ENCODE data around the gene IKZF5. TPM values are rescaled to one million over a fixed set of nuclear protein-coding genes. Genes with fewer than 3 reads are reported as not detected.
A peak's percentile ranks its signal among the peaks of the same experiment; 100 is the strongest.

The IKZF5 gene, protein sequence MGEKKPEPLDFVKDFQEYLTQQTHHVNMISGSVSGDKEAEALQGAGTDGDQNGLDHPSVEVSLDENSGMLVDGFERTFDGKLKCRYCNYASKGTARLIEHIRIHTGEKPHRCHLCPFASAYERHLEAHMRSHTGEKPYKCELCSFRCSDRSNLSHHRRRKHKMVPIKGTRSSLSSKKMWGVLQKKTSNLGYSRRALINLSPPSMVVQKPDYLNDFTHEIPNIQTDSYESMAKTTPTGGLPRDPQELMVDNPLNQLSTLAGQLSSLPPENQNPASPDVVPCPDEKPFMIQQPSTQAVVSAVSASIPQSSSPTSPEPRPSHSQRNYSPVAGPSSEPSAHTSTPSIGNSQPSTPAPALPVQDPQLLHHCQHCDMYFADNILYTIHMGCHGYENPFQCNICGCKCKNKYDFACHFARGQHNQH
- 3.1 and 9.0 TPM in 2 replicates for total RNA-seq

DNA sequence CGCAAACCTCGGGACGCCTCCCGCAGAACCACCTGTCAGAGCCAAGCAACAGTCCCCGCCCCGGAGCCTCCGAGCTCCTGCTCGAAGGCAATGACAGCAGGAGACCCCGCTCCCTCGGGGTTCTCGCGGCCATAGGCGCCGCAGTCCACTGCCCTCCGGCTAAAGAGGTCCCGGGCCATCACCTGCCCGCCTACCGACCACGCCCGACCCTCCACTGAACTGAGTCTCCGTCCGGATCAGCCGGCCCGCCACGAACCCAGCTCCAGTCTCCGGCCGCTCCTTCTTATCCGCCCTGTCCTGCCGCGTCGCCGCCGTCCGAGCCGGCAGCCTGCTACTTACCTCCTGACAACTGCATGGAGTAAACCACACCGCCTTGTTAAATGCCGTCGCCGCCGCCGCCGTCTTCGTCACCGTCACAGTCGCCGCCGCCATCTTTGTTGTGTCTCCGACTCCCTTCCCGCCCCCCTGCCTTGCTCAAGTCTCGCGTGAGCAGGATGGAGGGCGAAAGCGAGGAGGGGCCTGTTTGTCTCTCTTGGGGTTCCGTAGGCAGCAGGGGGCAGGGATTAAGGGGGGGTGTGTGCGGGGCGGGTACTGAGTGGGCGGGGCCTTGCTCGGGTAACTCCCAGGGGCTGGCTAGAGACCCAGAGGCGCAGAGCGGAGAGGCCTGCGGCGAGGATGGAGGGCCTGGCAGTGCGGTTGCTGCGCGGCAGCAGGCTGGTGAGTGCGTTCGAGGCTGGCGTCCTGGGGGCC, at the start of gene IKZF5, which contains the start of gene ACADSB:
Gene IKZF5, minus strand, starts transcription at position 441 of the 750 bp plus-strand sequence. CDS start 10,170 bp downstream, outside the sequence.
Gene ACADSB, plus strand, starts transcription at position 652 of the 750 bp plus-strand sequence. Its CDS starts 24 bp downstream, at position 676.
- peak; percentile 75 for DNase-seq (ENCODE audit: extremely low read depth, low read depth, low spot score)

- DNase-seq (ENCODE audit: extremely low read depth, low read depth, low spot score) = no peak
These were observed 49.4 kb upstream of the IKZF5 start for GRCh38 chr10:123057968-123058367.

- DNase-seq (ENCODE audit: extremely low read depth, low read depth, low spot score) = no peak
These were observed 37.6 kb upstream of the IKZF5 start for GRCh38 chr10:123045961-123046731.

DNA sequence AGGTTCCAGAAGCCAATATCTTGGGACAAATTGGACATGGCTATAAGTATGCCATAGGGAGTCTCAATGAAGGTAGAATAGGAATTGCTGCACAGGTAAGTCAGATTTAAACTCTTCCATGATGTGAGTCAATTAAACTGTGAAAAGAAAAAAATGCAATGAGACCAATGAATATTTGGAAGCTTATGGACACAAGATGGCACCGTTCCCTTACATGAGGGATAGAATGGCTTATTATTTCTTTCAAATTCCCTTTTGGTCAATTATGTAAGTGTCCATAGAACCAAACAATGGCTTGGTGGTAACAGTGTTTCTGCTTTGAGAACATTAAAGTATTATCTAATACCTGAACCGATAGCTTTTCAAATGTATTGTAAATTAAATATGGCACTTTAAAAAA, 35.8 kb upstream of the IKZF5 start:
- no peak for DNase-seq (ENCODE audit: extremely low read depth, low read depth, low spot score)

DNA sequence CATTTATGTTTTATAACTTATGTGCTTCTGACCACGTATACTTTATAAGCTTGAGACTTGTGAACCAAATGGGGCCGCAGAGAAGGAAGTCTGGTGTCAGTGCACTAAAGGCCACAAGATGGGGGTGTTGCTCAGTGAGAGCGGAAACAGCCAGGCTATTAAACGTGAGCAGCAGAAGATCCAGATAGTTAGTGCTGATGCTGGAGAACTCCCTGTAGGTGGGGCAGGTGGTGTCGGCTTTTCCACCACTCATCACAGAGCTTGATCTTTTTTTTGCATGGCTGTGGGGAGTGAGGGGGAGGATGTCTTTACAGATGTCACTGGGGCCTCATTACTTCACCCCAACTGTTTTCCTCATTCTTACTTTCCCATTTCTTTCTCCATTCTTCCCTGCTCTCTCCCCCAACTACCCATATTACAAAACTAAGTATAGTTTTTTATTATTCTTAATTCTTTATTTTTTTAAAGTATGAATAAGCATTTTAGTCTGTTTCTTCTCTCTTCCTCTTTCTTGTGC, 34.9 kb upstream of the IKZF5 start:
- peak; percentile 29 for DNase-seq (ENCODE audit: extremely low read depth, low read depth, low spot score)

DNA sequence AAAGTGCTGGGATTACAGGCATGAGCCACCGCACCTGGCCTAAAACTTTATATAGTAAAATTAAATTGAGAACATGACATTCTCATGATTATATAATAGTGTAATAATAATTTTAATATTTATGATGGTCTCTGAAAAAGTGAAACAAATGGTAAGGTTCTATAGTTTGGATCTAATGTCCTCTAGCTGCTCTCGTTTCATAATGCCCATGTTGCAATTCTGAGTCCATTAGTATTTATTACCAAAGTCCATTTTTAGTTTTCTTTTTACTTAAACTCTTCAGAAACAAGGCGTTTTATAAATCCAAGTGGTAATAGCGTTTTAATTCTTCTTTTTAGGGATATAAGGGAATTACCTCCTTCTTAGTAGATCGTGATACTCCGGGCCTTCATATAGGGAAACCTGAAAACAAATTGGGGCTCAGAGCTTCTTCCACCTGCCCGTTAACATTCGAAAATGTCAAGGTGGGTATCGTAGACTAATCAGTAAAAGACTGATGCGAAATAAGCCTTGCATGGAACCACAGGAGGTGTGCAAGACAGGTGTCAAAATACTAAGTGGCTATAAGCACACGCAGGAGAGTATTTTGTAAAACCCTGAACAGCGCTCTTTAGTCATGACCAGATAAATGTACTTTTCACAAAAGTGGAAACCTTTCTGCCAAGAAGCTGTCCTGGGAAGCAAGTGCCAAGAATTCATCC, 34.3 kb upstream of the IKZF5 start:
- DNase-seq (ENCODE audit: extremely low read depth, low read depth, low spot score) = no peak

GRCh38 chr10:123039632-123039930, 31.0 kb upstream of the IKZF5 start:
- no peak for DNase-seq (ENCODE audit: extremely low read depth, low read depth, low spot score)

DNA sequence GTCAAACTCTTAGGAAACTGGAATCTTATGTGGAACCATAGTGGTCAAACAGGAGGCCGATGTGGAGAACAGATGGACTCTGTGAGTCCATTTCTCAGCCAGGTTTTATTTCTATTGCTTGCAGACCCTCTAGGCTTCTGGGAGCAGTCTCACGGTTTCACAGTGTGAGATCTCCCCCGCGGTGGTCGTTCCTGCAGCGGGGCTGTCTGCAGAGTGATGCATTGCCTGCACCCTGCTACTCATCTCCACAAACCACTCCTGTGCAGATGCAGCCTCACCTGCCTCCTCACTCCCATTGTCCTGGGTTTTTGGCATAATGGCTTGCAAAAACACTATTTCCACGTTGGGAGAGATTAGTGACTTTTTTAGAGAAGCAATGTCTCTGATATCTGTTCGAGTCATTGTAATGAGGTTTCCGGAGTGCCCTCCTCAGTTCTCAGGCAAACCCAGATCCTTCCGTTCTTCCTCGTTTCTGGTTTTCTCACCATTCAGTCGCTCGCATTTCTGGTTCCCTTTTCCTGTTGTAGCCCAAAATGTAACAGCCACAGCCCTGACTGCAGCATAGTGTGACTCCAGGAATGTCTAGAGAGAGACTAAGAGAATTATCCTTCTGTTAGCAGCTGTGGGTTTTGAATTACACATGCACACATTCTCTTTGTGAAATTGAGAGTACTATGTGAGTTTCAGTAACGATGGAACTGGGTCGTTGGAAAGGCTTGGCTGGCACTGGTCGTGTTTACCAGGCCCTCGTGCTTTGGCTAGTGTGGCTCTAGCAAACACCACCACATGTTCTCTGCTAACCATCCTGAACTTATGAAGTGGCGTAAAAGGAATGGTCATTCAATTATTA, 30.4 kb upstream of the IKZF5 start:
- DNase-seq (ENCODE audit: extremely low read depth, low read depth, low spot score) = no peak

DNA sequence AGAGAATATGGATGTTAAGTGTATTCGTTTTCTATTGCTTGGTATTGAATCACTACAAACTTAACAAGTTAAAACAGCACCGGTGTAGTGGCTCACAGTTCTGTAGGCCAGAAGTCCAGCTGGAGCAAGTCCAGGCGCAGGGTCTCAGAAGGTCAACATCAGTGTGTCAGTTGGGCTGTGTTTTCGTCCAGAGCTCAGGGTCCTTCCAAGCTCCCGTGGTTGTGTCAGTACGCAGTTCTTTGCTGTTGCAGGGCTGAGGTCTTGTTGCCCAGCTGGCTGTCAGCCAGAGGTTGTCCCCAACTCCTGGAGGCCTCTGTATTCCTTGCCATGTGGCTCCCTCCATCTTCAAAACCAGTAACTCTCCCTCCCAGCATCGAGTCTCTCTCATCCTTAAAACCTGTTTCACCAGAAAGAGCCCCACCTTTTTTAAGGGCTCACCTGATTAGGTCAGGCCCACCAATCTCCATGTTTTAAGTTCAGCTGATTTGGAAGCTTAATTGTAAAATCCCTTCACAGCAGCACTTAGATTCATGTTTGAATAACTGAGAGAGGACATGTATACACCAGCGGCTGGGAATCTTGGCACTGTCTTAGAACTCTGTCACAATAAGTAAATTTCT, 27.0 kb upstream of the IKZF5 start:
- no peak for DNase-seq (ENCODE audit: extremely low read depth, low read depth, low spot score)

GRCh38 chr10:123034332-123034731, 25.7 kb upstream of the IKZF5 start:
- no peak for DNase-seq (ENCODE audit: extremely low read depth, low read depth, low spot score)

DNA sequence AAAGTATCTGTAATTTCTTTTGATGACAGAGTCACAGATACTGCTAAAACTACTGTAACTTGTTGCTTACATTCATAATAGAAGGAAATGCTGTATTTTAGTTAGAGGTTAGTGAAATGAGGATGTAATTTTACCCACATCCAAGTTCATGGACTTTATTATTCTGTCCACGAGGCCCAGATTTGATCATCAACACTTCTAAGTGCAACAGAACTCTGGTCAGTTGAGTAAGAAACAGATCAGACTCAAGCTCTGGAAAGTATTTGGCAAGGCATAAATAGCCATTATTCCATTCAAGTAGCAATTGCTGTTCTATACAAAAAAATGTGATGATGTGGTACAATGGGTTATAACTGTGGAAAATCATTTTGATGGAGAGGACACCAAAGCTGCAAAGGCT, 22.5 kb upstream of the IKZF5 start:
- DNase-seq (ENCODE audit: extremely low read depth, low read depth, low spot score) = no peak

DNA sequence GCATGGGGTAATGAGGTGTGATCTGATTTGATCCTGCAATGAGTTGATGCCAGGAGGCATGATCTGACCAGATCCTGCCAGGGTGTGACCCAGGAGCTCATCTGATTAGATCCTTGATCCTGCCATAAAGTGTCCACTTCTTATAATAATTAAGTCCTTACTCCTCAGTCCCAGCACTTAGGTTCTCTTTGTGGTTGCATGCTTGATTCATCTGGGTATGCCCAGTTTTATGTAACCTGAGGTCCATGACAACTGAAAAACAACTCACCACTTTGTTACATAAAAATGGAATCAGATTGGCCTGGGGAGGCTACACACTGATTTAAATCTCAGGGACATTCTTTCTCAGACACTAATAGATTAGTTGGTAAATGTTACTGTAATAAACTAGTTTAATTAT, 19.3 kb upstream of the IKZF5 start:
- DNase-seq (ENCODE audit: extremely low read depth, low read depth, low spot score) = no peak

- no peak for DNase-seq (ENCODE audit: extremely low read depth, low read depth, low spot score)
These were observed 17.7 kb upstream of the IKZF5 start for GRCh38 chr10:123026302-123026701.

- DNase-seq (ENCODE audit: extremely low read depth, low read depth, low spot score) = no peak
These were observed 15.9 kb upstream of the IKZF5 start for GRCh38 chr10:123024540-123024939.

DNA sequence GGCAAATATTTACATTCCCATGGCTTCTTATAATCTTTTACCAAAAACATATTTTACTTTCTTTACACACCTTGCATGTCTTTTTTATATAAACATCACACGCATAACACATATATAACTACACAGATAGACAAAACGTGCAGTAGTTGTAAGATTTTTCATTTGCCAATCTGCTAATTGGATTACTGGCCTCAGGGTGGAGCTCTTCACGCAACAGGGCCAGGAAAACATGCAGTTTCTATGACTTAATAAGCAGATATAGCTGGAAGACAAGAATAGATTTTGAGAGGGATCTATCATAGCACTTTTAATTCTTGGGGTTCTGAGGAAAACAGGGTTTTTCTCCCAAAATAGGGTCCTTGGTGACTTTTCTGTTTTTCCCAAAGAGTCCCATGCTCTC, 12.9 kb upstream of the IKZF5 start:
- no peak for DNase-seq (ENCODE audit: extremely low read depth, low read depth, low spot score)

- DNase-seq (ENCODE audit: extremely low read depth, low read depth, low spot score) = no peak
These were observed 11.5 kb upstream of the IKZF5 start for GRCh38 chr10:123019941-123020703.

DNA sequence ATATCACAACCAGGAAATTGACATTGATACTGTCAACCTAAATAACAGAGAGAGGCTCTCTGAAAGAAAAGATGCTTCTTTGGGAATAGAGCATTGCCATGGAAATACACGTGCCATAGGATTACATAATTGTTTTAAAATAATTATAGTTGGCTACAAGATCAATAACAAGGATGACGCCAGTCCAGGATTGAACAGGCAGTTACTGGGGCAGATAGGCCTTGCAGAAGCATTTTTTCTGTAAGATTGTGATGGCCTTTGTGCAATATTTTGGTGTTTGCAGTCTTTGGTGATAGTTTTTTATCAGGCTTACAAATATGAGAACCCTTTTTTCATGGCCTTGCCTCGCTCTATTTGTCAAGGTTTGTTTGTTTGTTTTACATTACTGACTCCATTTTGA, 10.7 kb upstream of the IKZF5 start:
- no peak for DNase-seq (ENCODE audit: extremely low read depth, low read depth, low spot score)

- DNase-seq (ENCODE audit: extremely low read depth, low read depth, low spot score) = no peak
These were observed 9.9 kb upstream of the IKZF5 start for GRCh38 chr10:123018531-123018930.
